Vagina (tissue), 2 donors: ENCODE results near the gene LIPG. TPM values are rescaled to one million over a fixed set of nuclear protein-coding genes. Genes with fewer than 3 reads are reported as not detected.

Source experiments
- DNase-seq, 2 donors: peaks; one replicate each; pipeline ENCODE4 v3.0.0-alpha.2; 2017; ENCODE audit errors: extremely low spot score in 2 of 2
- H3K27ac ChIP-seq: fragments of 200-600 bp; sonication (generic); one replicate; pipeline ENCODE4 v1.5.1; 2019
- H3K27me3 ChIP-seq: fragments of 200-600 bp; sonication (generic); one replicate; pipeline ENCODE4 v1.5.1; 2019
- H3K36me3 ChIP-seq, 2 donors: fragments of 200-600 bp; sonication (generic); one replicate each; pipeline ENCODE4 v1.5.1; 2017 to 2019
- H3K4me1 ChIP-seq: fragments of 200-600 bp; sonication (generic); one replicate; pipeline ENCODE4 v1.5.1; 2019
- H3K4me3 ChIP-seq, 2 donors: fragments of 200-600 bp; sonication (generic); 1 replicate in 1 of 2; 2 replicates in 1 of 2; pipeline ENCODE4 v1.5.1; 2016 to 2019
- H3K9me3 ChIP-seq: fragments of 200-600 bp; sonication (generic); one replicate; pipeline ENCODE4 v1.5.1; 2019
- POLR2A ChIP-seq, 2 donors: fragments of 450-650 bp; IDR thresholded peaks; one replicate each; pipeline ENCODE4 v1.6.1; 2017; ENCODE audit warnings: antibody characterized with exemption in 2 of 2, mild to moderate bottlenecking in 2 of 2, moderate library complexity in 2 of 2
- POLR2AphosphoS5 ChIP-seq, 2 donors: sonication (generic); formaldehyde crosslinking; IDR thresholded peaks; one replicate each; pipeline ENCODE4 v1.9.0; 2017; ENCODE audit warnings: antibody characterized with exemption in 2 of 2, mild to moderate bottlenecking in 2 of 2, low read depth in 1 of 2; ENCODE audit not compliant: insufficient read depth in 1 of 2
- intact Hi-C: fragments of 100-400 bp; cut with DNase I; formaldehyde crosslinking; loops from one replicate; pipeline ENCODE4 v1.15.1; 2023
- total RNA-seq: library from RNA; depleted of rRNA; stranded (reverse); fragments of >200 nt; gene quantifications from one replicate; pipeline ENCODE4 v1.2.3, GENCODE V29; 2016
- TF ChIP-seq, protein P1 (sequence below), 3 experiments: fragments of 450-650 bp in 2 of 3; fragments of 200-600 bp in 1 of 3; sonication (generic) in 1 of 3; IDR thresholded peaks; one replicate each; pipeline ENCODE4 v1.5.1; 2017 to 2019; ENCODE audit warnings: antibody characterized with exemption in 3 of 3, mild to moderate bottlenecking in 2 of 3, moderate library complexity in 2 of 3

The LIPG gene
- total RNA-seq, 1 donor from 2014 or later, result 1.7 TPM

DNA sequence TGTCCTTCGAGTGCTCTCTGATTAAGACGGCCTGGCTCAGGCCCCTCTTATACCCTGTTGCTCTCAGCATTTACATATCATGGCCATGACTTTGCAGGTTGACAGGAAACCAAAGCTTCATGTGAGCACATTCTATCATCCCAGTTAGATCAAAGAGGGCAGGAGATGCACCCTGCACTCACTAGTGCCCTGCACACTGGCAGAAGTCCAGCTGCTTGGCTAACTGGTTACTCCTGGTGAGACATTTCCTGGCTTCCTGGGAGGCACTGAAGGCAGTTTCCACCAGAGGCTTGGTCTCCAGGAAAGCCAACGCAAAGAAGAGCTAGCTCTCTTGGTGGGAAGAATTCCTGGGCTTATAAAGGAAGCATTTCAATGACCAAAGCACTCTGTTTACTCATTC is 66.3 kb downstream of the LIPG start:
- intact Hi-C loops, result no loop called here
- no peak for TF ChIP-seq POLR2A (IDR thresholded peaks at IDR 0.05)
- Histone ChIP-seq H3K27me3 (no peaks in the 10 kb centered on the region), H3K4me1 (peaks cover 13% of the 10 kb centered on the region), H3K4me3 (no peak overlapping the region), H3K27ac (no peak overlapping the region), H3K36me3 (no peaks in the 10 kb centered on the region), H3K9me3 (no peaks in the 10 kb centered on the region)
- peak in 1 of 2 donors; percentile 67 for DNase-seq

DNA sequence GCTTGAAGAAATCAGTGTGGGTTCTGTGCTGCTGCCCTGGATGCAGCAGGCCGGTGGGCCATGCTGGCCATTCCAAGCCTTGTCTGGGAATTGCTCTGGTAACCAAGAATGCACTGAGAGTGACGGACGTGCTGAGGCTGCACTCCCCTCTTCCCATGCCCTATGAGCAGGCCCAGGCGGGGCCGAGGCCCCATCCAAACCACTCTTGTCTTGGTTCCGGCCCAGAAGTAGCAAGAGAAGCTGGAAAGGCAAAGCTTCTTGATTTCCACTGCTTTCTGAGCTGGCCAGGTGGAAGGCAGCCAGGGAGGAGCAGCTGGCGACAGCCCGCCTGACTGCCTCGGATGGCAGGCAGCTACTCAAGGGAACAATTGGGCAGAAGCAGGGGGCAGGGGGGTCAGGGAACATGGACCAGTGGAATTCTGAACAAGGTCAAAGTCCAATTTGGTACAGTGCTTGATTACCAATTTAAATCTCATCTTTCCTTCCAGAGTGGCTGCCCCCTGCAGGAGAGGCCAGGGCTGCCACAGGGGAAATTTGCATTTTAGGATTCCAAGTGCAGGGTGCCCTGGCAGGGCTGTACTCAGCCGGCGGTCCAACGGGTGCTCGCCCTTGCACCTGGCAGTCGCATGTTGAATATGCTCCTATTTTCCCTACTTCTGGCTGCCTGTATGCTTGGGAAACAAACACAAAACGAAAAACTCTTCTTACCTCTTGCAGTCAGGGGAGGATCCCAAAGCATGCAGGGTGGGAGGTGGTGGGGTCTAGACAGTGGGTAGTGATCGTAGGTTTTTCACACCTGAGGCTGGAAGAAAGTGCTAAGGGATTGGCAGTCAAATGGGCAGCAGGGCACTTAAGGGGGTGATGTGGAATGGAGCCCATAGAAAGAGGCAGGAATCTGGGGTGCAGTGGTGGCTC is 67.3 kb downstream of the LIPG start:
- no peak overlapping the region for H3K27ac ChIP-seq
- TF ChIP-seq, protein P1, sequence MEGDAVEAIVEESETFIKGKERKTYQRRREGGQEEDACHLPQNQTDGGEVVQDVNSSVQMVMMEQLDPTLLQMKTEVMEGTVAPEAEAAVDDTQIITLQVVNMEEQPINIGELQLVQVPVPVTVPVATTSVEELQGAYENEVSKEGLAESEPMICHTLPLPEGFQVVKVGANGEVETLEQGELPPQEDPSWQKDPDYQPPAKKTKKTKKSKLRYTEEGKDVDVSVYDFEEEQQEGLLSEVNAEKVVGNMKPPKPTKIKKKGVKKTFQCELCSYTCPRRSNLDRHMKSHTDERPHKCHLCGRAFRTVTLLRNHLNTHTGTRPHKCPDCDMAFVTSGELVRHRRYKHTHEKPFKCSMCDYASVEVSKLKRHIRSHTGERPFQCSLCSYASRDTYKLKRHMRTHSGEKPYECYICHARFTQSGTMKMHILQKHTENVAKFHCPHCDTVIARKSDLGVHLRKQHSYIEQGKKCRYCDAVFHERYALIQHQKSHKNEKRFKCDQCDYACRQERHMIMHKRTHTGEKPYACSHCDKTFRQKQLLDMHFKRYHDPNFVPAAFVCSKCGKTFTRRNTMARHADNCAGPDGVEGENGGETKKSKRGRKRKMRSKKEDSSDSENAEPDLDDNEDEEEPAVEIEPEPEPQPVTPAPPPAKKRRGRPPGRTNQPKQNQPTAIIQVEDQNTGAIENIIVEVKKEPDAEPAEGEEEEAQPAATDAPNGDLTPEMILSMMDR (IDR thresholded peaks at IDR 0.05), result no peak
- TF ChIP-seq POLR2AphosphoS5 (IDR thresholded peaks at IDR 0.05; ENCODE audit: insufficient read depth in 1 of 2, low read depth in 1 of 2) (no peak), POLR2A (IDR thresholded peaks at IDR 0.05) (no peak)
- H3K4me1 ChIP-seq, result peaks cover 13% of the 10 kb centered on the region
- H3K9me3 ChIP-seq, result no peaks in the 10 kb centered on the region
- intact Hi-C loops, result no loop called here
- no peaks in the 10 kb centered on the region for H3K27me3 ChIP-seq
- no peaks in the 10 kb centered on the region for H3K36me3 ChIP-seq
- no peak overlapping the region for H3K4me3 ChIP-seq
- peak; percentile 74 to 85 for DNase-seq

DNA sequence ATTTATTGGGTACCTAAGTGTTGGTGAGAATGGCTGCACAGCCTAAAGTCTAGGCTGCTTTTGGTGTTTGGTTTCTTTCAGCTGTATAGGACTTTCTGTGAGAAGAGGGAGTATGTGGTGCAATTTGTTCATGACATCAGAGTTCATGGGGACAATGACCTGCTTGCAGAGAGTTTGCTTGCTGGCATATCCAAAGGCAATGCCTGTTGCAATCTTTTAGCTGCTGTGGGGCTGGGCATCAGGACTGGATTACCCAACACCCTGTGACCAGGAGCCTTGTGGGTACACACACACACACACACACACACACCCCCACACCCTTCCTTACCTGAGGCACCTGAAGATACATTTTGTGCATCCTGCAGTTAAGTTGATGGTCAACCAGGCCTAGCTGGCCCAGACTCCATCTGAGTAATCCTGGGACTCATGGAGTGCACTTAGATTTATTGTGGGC is 68.4 kb downstream of the LIPG start:
- peak; percentile 70 to 75 for DNase-seq
- TF ChIP-seq, protein P1 (IDR thresholded peaks at IDR 0.05), result no peak
- TF ChIP-seq POLR2A (IDR thresholded peaks at IDR 0.05) (no peak), POLR2AphosphoS5 (IDR thresholded peaks at IDR 0.05; ENCODE audit: insufficient read depth in 1 of 2, low read depth in 1 of 2) (no peak)
- intact Hi-C loops, result no loop called here
- Histone ChIP-seq H3K9me3 (no peaks in the 10 kb centered on the region), H3K27me3 (no peaks in the 10 kb centered on the region), H3K36me3 (no peaks in the 10 kb centered on the region), H3K27ac (no peak overlapping the region), H3K4me3 (no peak overlapping the region), H3K4me1 (peaks cover 13% of the 10 kb centered on the region)

DNA sequence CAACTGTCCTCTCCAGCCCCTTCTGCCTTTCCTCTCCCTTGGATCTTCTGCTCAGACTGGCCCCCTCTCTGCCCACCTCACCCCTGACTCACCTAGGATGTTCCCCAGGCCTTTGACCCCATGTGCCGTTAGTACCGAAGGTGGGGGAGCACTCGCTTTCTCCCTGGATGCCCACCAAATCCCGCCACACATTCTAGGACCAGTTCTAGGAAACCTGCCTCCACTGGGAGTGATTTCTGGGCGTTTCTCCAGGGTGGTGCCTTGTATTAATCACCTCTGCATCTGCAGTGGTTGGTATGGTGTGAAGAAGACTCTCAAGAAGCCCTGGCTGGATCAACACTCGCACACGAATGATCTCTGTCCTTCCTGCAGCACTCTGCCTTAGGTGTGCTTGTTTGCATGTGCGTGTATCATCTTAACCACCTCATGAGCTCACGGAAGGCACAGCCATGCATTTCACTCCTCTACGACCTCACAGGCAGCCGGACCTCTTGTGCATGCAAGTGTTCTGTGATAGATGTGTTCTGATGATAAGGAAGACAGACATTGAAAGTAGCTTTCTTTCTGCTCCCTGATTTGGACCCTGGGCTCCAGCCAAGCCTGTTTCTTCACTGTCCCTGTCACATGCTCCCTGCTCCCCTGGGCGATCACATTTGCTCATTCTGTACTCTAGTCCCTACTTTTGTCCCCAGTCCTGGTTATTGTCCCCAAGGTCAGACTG is 69.4 kb downstream of the LIPG start:
- TF ChIP-seq POLR2A (IDR thresholded peaks at IDR 0.05) (no peak), POLR2AphosphoS5 (IDR thresholded peaks at IDR 0.05; ENCODE audit: insufficient read depth in 1 of 2, low read depth in 1 of 2) (no peak)
- TF ChIP-seq, protein P1 (IDR thresholded peaks at IDR 0.05), result no peak
- intact Hi-C loops, result no loop called here
- no peak for DNase-seq
- H3K36me3 ChIP-seq, result no peaks in the 10 kb centered on the region
- no peaks in the 10 kb centered on the region for H3K9me3 ChIP-seq
- H3K4me1 ChIP-seq, result peaks cover 13% of the 10 kb centered on the region
- H3K27ac ChIP-seq, result no peak overlapping the region
- H3K27me3 ChIP-seq, result no peaks in the 10 kb centered on the region
- no peak overlapping the region for H3K4me3 ChIP-seq

DNA sequence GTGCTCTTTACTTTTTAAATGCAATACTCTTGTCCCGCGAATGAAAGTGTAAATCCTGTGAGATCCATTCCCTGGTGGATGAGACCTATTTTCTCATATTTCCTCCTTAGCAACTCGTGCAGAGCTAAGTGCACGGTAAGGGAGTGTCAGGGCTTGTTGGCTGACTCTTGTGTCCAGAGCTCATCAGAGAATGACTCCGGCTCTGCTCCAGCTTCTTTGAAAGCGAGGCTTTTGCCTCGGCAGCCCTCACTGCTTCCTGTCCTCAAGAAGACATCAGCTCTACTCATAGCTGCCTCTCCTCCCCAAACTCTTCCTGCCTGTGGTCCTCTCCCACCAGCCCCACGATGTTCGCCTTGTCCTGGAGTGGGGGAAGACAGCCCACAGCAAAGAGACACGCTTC is 70.7 kb downstream of the LIPG start:
- DNase-seq, result no peak
- H3K27ac ChIP-seq, result no peak overlapping the region
- no peaks in the 10 kb centered on the region for H3K9me3 ChIP-seq

More for the DNA sequence above, 70.7 kb downstream of the LIPG start:
- no peaks in the 10 kb centered on the region for H3K27me3 ChIP-seq
- peaks cover 13% of the 10 kb centered on the region for H3K4me1 ChIP-seq
- intact Hi-C loops, result no loop called here
- no peak overlapping the region for H3K4me3 ChIP-seq
- H3K36me3 ChIP-seq, result no peaks in the 10 kb centered on the region
- TF ChIP-seq, protein P1 (IDR thresholded peaks at IDR 0.05), result no peak
- TF ChIP-seq POLR2AphosphoS5 (IDR thresholded peaks at IDR 0.05; ENCODE audit: insufficient read depth in 1 of 2, low read depth in 1 of 2), result no peak
- TF ChIP-seq POLR2A (IDR thresholded peaks at IDR 0.05), result no peak
